ENCODE data around the gene TRABD2A.
"Not testable (repeated sequence)": the region's sequence is repeated elsewhere in the genome, so short reads cannot be mapped to it uniquely, and the experiment has no call there.

Gene TRABD2A, protein sequence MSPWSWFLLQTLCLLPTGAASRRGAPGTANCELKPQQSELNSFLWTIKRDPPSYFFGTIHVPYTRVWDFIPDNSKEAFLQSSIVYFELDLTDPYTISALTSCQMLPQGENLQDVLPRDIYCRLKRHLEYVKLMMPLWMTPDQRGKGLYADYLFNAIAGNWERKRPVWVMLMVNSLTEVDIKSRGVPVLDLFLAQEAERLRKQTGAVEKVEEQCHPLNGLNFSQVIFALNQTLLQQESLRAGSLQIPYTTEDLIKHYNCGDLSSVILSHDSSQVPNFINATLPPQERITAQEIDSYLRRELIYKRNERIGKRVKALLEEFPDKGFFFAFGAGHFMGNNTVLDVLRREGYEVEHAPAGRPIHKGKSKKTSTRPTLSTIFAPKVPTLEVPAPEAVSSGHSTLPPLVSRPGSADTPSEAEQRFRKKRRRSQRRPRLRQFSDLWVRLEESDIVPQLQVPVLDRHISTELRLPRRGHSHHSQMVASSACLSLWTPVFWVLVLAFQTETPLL

DNA sequence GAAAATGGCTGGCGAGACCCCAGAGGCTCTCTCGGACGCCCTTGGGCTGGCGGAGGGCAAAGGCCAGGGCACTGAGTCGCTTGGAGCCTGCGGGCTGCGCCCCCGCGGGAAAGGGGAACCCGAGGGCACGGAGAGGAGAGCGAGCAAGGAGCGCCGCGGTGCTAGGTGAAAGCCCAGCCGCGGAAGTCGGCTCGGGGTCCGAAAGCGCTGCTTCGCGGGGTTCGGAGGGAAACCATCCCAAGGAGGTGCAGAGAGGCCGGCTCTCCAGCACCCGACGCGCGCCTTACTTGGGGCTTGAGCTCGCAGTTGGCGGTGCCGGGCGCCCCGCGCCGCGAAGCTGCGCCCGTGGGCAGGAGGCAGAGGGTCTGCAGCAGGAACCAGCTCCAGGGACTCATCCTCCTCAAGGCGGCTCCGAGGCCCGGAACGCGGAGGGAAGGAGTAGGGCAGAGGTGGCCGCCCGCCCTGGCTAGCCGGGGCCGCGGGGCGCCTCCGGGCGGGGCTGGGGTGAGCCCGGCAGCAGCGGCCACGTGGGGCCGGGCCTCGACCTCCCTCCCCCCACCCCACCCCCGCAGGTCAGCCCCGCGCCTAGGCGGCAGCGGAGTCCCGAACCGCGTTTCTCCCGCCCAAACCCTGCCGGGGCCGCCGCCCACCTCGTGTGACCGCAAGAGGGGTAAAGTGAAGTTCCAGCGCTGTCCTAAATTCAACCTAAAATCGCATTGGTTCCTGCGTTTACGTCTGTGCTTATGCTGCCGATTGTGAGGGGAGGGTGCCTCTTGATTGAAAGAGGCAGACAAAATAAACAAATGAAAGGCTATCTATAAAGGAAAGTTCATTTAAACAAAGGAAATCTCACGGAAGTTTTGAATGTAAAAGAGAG lies at the start of gene TRABD2A:
Gene TRABD2A, minus strand, starts transcription at position 440 of the 877 bp plus-strand sequence. Its CDS starts 45 bp downstream, at position 395.
- no peak for TF ChIP-seq GATA1 (IDR thresholded peaks at IDR 0.05; ENCODE audit: low read depth, low read length)
- no peak for TF ChIP-seq POLR2A (IDR thresholded peaks at IDR 0.05; ENCODE audit: low read length)
- peak in 1 of 2 experiments; percentile 13 for DNase-seq

- TF ChIP-seq POLR2A (IDR thresholded peaks at IDR 0.05; ENCODE audit: low read length) (no peak), GATA1 (IDR thresholded peaks at IDR 0.05; ENCODE audit: low read depth, low read length) (no peak)
- no peak for DNase-seq
Measured at GRCh38 chr2:84927275-84927627, 46.4 kb upstream of the TRABD2A start.

GRCh38 chr2:84925724-84926376 lies 45.0 kb upstream of the TRABD2A start:
- TF ChIP-seq POLR2A (IDR thresholded peaks at IDR 0.05; ENCODE audit: low read length) (no peak), GATA1 (IDR thresholded peaks at IDR 0.05; ENCODE audit: low read depth, low read length) (no peak)
- DNase-seq: peak; percentile 96 to 98

- TF ChIP-seq POLR2A (IDR thresholded peaks at IDR 0.05; ENCODE audit: low read length) (no peak), GATA1 (IDR thresholded peaks at IDR 0.05; ENCODE audit: low read depth, low read length) (no peak)
- DNase-seq: no peak
Measured at GRCh38 chr2:84925336-84925723, 44.4 kb upstream of the TRABD2A start.

- TF ChIP-seq POLR2A (IDR thresholded peaks at IDR 0.05; ENCODE audit: low read length) (no peak), GATA1 (IDR thresholded peaks at IDR 0.05; ENCODE audit: low read depth, low read length) (no peak)
- DNase-seq: peak; percentile 14 to 40
Measured at GRCh38 chr2:84924173-84925106, 43.6 kb upstream of the TRABD2A start.

GRCh38 chr2:84923009-84923408 lies 42.1 kb upstream of the TRABD2A start:
- TF ChIP-seq POLR2A (IDR thresholded peaks at IDR 0.05; ENCODE audit: low read length) (no peak), GATA1 (IDR thresholded peaks at IDR 0.05; ENCODE audit: low read depth, low read length) (no peak)
- DNase-seq: no peak

DNA sequence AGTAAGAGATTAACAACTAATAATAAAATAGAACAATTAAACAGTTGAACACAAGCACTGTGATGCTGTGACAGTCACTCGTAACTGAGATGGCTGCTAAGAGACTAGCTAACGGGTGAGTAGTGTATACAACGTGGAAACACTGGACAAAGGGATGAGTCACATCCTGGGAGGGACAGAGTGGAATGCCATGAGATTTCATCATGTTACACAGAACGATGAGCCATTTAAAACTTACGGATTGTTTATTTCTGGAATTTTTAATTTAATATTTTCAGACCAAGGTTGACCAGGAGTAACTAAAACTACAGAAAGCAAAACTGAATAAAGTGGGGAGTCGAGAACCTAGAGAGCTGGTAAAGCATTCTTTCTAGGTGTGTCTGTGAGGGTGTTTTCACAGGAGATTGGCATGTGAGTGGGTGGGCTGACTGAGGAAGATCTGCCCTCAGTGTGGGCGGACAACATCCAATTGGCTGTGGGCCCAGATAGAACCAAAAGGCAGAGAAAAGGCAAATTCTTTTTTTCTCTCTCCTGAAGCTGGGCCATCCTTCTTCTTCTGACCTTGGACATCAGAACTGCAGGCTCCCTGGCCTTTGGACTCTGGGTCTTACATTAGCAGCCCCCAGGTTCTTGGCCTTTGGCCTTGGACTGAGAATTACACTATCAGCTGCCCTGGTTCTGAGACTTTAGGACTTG lies 39.1 kb upstream of the TRABD2A start:
- TF ChIP-seq POLR2A (IDR thresholded peaks at IDR 0.05; ENCODE audit: low read length): no peak
- TF ChIP-seq GATA1 (IDR thresholded peaks at IDR 0.05; ENCODE audit: low read depth, low read length): no peak
- peak in 1 of 2 experiments; percentile 9 for DNase-seq

- no peak for TF ChIP-seq GATA1 (IDR thresholded peaks at IDR 0.05; ENCODE audit: low read depth, low read length)
- TF ChIP-seq POLR2A (IDR thresholded peaks at IDR 0.05; ENCODE audit: low read length): no peak
- DNase-seq: no peak
Measured at GRCh38 chr2:84918430-84918829, 37.5 kb upstream of the TRABD2A start.

- not testable (repeated sequence) for DNase-seq
Measured at GRCh38 chr2:84917821-84918220, 36.9 kb upstream of the TRABD2A start.

DNA sequence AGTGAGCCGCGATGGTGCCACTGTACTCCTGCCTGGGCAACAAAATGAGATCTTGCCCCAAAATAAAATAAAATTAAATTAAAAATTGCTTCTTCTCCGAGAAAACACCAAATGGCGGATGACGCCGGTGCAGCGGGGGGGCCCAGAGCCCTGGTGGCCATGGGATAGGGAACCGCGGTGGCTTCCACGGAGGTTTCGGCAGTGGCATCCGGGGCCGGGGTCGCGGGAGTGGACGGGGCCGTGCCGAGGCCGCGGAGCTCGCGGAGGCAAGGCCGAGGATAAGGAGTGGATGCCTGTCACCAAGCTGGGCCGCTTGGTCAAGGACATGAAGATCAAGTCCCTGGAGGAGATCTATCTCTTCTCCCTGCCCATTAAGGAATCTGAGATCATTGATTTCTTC lies 34.8 kb upstream of the TRABD2A start:
- DNase-seq: not testable (repeated sequence)

GRCh38 chr2:84914334-84914733 lies 33.5 kb upstream of the TRABD2A start:
- DNase-seq: no peak
- TF ChIP-seq GATA1 (IDR thresholded peaks at IDR 0.05; ENCODE audit: low read depth, low read length): no peak
- TF ChIP-seq POLR2A (IDR thresholded peaks at IDR 0.05; ENCODE audit: low read length): no peak

- TF ChIP-seq GATA1 (IDR thresholded peaks at IDR 0.05; ENCODE audit: low read depth, low read length): no peak
- no peak for TF ChIP-seq POLR2A (IDR thresholded peaks at IDR 0.05; ENCODE audit: low read length)
- no peak for DNase-seq
Measured at GRCh38 chr2:84912984-84913383, 32.1 kb upstream of the TRABD2A start.
